ENCODE results near the gene HMX1.

HMX1 gene

DNA sequence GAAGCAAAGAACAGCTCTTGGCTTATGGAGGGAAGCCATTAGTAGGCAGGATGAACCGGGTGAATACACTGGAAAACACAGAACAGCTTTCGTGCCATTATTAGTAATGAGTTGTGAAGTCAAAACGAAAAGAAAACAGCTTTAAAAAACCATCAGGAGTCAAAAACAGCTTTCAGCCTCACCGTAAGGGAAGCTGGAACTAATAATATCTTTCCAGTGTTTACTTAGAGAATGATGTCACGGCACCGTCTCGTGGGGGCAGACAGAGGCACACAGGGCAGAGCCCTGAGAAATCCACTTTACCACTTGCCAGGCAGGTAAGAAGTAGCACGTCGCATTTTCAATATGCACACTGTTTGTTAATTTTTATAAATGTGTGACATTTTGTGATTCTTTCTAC lies 37.9 kb upstream of the HMX1 start:
- DNase-seq = no peak

DNA sequence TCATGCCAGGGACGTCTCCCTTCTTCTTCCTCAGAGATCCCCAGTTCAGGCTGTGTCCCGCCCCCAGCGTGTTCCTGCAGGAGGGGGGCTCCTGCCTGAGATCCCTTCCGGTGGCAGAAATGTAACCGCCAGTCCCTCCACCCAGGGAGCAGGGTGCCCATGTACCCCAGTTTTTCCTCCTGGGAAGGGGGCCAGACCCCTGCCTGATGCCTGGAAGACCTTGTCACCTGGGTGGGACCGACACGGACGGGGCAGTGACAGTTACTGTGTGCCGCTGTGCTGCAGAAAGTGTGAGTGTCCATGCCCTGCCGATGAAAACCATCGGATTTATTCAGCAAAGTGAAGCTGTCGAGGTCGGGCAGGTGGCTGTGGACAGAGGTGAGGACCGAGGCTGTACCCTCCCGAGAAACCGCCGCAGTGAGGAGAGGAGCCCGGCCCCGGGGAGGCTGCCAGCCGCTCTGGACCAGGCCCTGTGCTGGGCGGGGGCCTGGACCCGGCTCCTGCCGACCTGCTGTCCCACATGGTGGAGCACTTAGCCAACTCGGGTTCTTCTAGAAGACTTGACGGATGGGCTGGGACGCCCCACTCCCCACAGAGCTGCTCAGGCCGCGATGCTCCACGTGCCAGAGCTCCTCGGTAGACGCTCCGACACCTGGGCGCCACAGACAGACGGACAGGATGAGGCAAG lies 36.7 kb upstream of the HMX1 start:
- DNase-seq = no peak

- DNase-seq = no peak
Measured at GRCh38 chr4:8907596-8908205, 36.1 kb upstream of the HMX1 start.

DNA sequence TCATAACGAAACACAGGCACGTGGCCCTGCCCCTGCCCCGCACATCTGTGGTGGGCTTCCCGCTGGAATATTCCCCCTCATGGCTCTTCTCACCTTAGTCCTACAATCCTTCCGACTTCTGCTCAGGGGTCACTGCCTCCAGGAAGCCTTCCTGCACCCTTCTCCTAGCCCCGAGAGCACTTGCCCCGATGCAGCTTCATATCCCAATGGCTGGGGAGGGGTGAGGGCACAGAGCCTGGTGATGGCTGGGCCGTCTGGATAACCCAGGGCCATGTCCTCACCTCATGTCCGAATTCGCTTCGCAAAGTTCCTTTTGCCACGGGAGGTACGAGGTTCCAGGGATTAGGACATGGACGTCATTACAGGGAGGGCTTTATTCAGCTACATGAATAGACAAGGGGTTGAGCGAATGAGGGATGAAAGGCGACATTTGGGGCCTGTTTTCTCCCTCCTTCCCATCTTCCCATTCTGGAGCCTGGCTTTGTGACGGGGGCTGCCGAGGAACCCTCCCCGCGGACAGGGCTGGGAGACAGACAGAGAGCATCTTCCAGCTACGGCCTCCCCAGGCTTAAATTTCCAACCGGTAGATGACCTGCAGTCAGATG lies 35.5 kb upstream of the HMX1 start:
- no peak for DNase-seq

GRCh38 chr4:8906668-8906970 lies 35.0 kb upstream of the HMX1 start:
- DNase-seq = no peak

GRCh38 chr4:8905773-8906667 lies 34.4 kb upstream of the HMX1 start:
- no peak for DNase-seq

DNA sequence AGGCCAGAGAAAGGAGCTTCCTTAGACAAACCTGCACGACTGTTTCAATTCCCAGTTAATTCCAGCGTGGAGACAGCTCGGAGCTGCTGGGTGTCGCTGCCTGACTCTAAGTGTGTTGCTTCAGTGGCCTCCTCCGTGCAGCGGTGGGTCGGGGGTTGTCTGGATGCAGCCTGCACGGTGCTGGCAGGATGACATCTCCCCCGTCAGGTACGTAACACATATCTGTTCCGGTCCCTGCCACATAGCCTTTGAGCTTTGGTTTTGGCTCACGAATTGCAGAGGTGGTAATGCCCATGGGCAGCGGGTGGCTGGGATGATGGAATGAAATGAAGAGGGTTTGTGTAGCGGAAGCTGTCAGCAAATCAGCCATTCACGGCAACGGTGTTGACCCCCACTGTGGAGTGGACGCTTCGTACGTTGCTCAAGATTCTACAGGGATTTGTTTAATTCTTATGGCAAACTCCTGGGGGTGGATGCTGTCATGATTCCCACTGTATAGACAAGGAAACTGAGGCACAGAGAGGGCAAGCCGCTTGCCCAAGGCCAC lies 33.7 kb upstream of the HMX1 start:
- DNase-seq = no peak

GRCh38 chr4:8904666-8905065 lies 33.0 kb upstream of the HMX1 start:
- DNase-seq = no peak

DNA sequence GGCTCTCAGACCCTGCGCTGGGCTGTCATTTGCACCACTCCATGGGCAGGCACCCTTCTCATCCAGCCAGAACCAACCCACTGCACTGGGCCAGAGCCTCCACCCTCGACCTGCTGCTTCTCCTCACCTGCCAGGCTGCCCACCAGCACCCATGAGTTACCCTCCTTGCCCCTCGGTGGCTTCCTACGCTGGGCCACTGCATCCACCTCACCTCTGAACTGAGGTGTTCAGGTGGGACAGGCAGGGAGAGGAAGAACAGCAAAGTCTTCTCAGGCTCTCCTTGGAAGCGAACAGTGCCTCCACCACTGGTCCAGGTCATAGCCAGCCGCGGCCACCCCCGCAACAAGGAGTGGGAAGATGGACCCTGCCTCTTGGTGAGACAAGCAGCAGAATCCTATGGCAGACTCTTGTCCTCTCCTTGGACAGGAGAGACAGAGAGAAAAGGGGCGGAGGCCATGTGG lies 32.4 kb upstream of the HMX1 start:
- no peak for DNase-seq

- no peak for DNase-seq
Measured at GRCh38 chr4:8901335-8901734, 29.7 kb upstream of the HMX1 start.

- DNase-seq = no peak
Measured at GRCh38 chr4:8900588-8900987, 28.9 kb upstream of the HMX1 start.

- DNase-seq = no peak
Measured at GRCh38 chr4:8898419-8898818, 26.8 kb upstream of the HMX1 start.

GRCh38 chr4:8897251-8898167 lies 25.9 kb upstream of the HMX1 start:
- DNase-seq = no peak

- DNase-seq = no peak
Measured at GRCh38 chr4:8896506-8896905, 24.9 kb upstream of the HMX1 start.

DNA sequence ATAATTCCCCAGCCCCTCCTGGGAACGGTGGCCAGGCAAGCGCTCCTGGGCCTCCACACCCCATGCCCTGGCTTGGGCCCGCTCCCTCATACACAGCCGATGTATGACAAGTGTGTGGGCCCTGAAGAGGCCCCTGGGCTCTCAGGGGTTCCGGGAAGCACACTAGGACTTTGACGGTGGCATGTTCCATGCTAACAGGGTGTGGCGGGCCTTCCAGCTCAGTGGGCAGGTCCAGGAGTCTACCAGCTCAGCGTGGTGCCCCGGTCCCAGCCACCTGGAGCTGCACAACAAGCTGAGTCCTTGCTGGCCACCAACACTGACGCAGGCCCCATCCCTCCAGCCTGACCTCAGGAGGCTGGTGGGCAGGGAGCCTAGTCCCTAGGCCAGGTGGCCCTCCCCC lies 24.4 kb upstream of the HMX1 start:
- no peak for DNase-seq

- no peak for DNase-seq
Measured at GRCh38 chr4:8895295-8895694, 23.7 kb upstream of the HMX1 start.

DNA sequence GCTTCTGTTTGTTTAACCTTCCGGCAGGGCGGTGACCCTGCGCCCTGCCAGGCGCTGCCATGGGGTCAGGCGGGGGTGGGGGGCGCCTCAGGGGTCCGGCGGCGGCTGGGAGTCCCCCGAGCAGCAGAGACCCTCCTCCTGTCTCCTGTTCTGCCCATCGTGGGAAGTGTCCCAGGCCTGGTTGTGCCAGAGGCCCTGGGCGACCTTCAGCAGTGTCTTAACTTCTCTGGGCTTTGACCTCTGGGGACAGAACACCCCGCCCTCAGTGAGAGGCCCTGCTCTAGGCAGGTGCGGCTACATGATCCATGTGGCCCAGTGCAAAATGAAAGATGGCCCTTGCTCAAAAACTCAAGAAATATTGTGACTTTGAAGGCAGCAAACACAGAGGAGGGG lies 22.8 kb upstream of the HMX1 start:
- no peak for DNase-seq

GRCh38 chr4:8893624-8894423 lies 22.2 kb upstream of the HMX1 start:
- no peak for DNase-seq

- no peak for DNase-seq
Measured at GRCh38 chr4:8893227-8893623, 21.6 kb upstream of the HMX1 start.

DNA sequence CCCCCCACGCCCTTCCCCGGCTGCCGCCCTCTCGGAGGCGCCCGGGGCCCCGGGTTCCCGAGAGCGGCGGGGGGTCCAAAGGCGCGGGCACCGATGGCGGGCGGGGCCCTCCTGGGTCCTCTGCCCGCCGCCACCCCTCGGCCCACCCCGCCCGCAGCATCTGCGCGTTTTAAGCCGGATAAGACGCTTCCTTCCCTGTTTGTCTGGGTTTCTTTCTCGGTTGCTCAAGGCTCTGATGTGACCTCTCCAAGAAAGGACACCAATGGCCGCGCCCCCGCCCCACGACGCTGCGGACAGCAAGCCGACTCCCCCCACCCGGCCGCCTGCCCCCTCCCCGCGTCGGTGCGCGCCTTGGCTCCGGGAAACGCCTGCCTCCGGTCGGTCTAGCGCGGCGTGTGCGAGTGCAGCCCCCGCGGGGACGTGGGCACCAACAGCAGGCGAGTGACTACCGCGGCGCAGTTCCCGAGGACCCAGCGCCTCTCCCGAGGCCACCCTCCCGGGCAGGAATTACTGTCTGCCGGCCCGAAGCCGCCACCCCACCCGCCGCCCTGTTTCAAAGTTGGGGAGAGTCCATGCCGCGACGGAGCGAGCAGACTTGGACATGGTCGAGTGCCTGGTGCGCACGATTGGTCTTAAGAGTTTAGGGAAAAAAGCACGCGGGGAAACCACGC lies 21.1 kb upstream of the HMX1 start:
- DNase-seq = no peak

Measured in SW 1271 (cell line).